GM18499 (cell line): ENCODE measurements around the gene MAP1S.

ENCODE experiments used
- ATAC-seq: cut with Tn5 transposase; IDR thresholded peaks from one replicate; pipeline ENCODE4 v1.9.1; 2021; ENCODE audit warnings: moderate number of reproducible peaks; ENCODE audit not compliant: insufficient read depth, unreplicated experiment

MAP1S gene

GRCh38 chr19:17727843-17728242 lies 8.6 kb downstream of the MAP1S start:
- ATAC-seq = no peak

GRCh38 chr19:17733127-17733526 lies 13.8 kb downstream of the MAP1S start:
- no peak for ATAC-seq

GRCh38 chr19:17734146-17734545 lies 14.9 kb downstream of the MAP1S start:
- no peak for ATAC-seq

GRCh38 chr19:17735410-17735809 lies 16.1 kb downstream of the MAP1S start:
- no peak for ATAC-seq

- no peak for ATAC-seq
Measured at GRCh38 chr19:17737690-17738153, 18.4 kb downstream of the MAP1S start.

GRCh38 chr19:17739121-17739875 lies 20.0 kb downstream of the MAP1S start:
- no peak for ATAC-seq

GRCh38 chr19:17741456-17741855 lies 22.2 kb downstream of the MAP1S start:
- no peak for ATAC-seq

GRCh38 chr19:17743874-17744580 lies 24.7 kb downstream of the MAP1S start:
- ATAC-seq = no peak

GRCh38 chr19:17747205-17748098 lies 28.2 kb downstream of the MAP1S start:
- no peak for ATAC-seq

- no peak for ATAC-seq
Measured at GRCh38 chr19:17748884-17749638, 29.8 kb downstream of the MAP1S start.

- ATAC-seq = no peak
Measured at GRCh38 chr19:17749912-17750317, 30.6 kb downstream of the MAP1S start.

GRCh38 chr19:17751103-17751911 lies 32.0 kb downstream of the MAP1S start, which contains the start of gene FCHO1:
Gene FCHO1, plus strand, starts transcription at chr19:17751477. Its CDS starts 3,688 bp downstream, at chr19:17755165.
- ATAC-seq = no peak

- no peak for ATAC-seq
Measured at GRCh38 chr19:17751912-17752273, 32.6 kb downstream of the MAP1S start.

- ATAC-seq = no peak
Measured at GRCh38 chr19:17752865-17753639, 33.8 kb downstream of the MAP1S start.

- no peak for ATAC-seq
Measured at GRCh38 chr19:17753976-17754375, 34.7 kb downstream of the MAP1S start.

GRCh38 chr19:17754634-17755442 lies 35.6 kb downstream of the MAP1S start:
- no peak for ATAC-seq

- ATAC-seq = no peak
Measured at GRCh38 chr19:17755443-17755890, 36.2 kb downstream of the MAP1S start.
